ENCODE measurements around the gene RPUSD4.

DNA sequence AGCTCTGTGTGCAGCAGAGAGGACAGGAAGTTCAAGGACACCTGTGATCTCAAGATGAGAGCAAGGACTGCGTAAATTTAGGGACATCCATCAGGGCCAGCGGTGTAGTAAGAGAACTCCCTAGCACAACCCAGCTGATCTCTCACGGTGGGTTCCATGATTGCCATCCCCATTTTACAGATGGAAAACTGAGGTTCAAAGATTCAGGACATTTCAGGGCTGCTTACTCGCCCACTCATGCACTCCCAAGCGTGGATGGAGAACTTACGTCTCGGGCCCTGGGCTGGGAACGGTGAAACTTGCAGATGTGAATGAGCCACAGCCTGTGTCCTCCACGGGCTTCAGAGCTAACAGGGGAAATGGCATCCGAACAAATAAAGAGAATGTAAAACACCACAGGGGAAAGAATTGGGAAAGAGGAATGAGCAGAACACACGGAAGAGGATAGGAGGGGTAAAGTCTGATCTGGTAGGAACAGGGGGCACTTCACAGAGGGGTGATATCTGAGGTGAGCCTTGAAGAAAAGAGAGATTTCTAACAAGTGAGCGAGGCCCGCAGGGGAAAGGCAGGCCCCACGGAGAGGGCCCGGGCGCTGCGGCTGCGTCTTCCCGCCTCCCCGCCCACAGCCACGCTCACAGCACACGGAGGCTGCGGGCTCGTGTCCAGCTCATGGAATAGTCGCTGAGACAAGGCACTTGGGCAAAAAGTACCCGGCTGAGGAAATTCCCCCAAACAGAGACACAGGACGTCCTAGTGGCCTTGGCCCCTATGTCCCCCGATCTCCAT, 55.9 kb downstream of the RPUSD4 start:
- TF ChIP-seq, protein P1, sequence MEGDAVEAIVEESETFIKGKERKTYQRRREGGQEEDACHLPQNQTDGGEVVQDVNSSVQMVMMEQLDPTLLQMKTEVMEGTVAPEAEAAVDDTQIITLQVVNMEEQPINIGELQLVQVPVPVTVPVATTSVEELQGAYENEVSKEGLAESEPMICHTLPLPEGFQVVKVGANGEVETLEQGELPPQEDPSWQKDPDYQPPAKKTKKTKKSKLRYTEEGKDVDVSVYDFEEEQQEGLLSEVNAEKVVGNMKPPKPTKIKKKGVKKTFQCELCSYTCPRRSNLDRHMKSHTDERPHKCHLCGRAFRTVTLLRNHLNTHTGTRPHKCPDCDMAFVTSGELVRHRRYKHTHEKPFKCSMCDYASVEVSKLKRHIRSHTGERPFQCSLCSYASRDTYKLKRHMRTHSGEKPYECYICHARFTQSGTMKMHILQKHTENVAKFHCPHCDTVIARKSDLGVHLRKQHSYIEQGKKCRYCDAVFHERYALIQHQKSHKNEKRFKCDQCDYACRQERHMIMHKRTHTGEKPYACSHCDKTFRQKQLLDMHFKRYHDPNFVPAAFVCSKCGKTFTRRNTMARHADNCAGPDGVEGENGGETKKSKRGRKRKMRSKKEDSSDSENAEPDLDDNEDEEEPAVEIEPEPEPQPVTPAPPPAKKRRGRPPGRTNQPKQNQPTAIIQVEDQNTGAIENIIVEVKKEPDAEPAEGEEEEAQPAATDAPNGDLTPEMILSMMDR (IDR thresholded peaks at IDR 0.05; ENCODE audit: low read depth, low read length, poor library complexity, severe bottlenecking), result no peak
- no peak for TF ChIP-seq EZH2phosphoT487 (IDR thresholded peaks at IDR 0.05; ENCODE audit: borderline replicate concordance, low read length)

Data from DOHH2 (cell line).